ENCODE data around the gene LRRC56. TPM values are rescaled to one million over a fixed set of nuclear protein-coding genes. Genes with fewer than 3 reads are reported as not detected.

The LRRC56 gene
- total and polyA plus RNA-seq, 9 of the 15 experiments (the other 6 are each of a cell fraction or from before 2014, with no cell fraction given) = 0.03 to 4.5 (median 1.0) TPM; not detected in 1

GRCh38 chr11:536841-537621 is at the start of gene LRRC56 (continued):
- TF ChIP-seq U2AF2 (optimal IDR thresholded peaks at IDR 0.05; ENCODE audit: low read depth, low read length) (no peak), MLLT1 (IDR thresholded peaks at IDR 0.05) (peak in 1 of 2 experiments; percentile 47; a peak in 1 of 4 replicates), ZNF124 (CRISPR knock-in tag; IDR thresholded peaks at IDR 0.05) (peak; percentile 72; the same call in 1 of the 2 replicates), PTTG1 (tag; IDR thresholded peaks at IDR 0.05; ENCODE audit: low read depth) (no peak), SIN3A (IDR thresholded peaks at IDR 0.05; ENCODE audit: borderline replicate concordance in 2 of 2, control insufficient read depth in 1 of 2, low read depth in 2 of 2, low read length in 2 of 2) (peak in 1 of 2 experiments; percentile 74; a peak in 1 of 4 replicates), FIP1L1 (IDR thresholded peaks at IDR 0.05; ENCODE audit: low read depth, low read length, poor library complexity, severe bottlenecking) (peak; percentile 84), ELF1 (tag; IDR thresholded peaks at IDR 0.05) (0 out of 2 replicates have a peak, but pooled peaks have one; percentile 26), CCNT2 (IDR thresholded peaks at IDR 0.05; ENCODE audit: borderline replicate concordance, extremely low read depth, insufficient read length, low read depth, low read length) (peak; percentile 58), MYNN (IDR thresholded peaks at IDR 0.05) (peak; percentile 54; the same call in 1 of the 2 replicates), MYNN (CRISPR knock-in tag; IDR thresholded peaks at IDR 0.05) (no peak), ILF3 (IDR thresholded peaks at IDR 0.05; ENCODE audit: borderline replicate concordance) (no peak), ZNF395 (CRISPR knock-in tag; IDR thresholded peaks at IDR 0.05) (no peak), RFX1 (IDR thresholded peaks at IDR 0.05) (peak; percentile 99), ZNF639 (CRISPR knock-in tag; conservative IDR thresholded peaks at IDR 0.05 in 1 of 2, IDR thresholded peaks at IDR 0.05 in 1 of 2) (no peak), MCM7 (IDR thresholded peaks at IDR 0.05) (no peak), EWSR1 (IDR thresholded peaks at IDR 0.05; ENCODE audit: borderline replicate concordance, low read depth, partially characterized antibody) (no peak), ZHX1 (conservative IDR thresholded peaks at IDR 0.05; ENCODE audit: low read length) (0 out of 2 replicates have a peak, but pooled peaks have one; percentile 34), NCOA1 (IDR thresholded peaks at IDR 0.05; ENCODE audit: low read depth) (no peak), HNRNPK (IDR thresholded peaks at IDR 0.05; ENCODE audit: low read depth, low read length, poor library complexity, severe bottlenecking) (no peak), ATF7 (IDR thresholded peaks at IDR 0.05) (peak; percentile 46; the same call in 1 of the 2 replicates)
